Measurements from ENCODE around the gene ZNF587.
"Not testable (repeated sequence)": the region's sequence is repeated elsewhere in the genome, so short reads cannot be mapped to it uniquely, and the experiment has no call there.

Gene ZNF587

DNA sequence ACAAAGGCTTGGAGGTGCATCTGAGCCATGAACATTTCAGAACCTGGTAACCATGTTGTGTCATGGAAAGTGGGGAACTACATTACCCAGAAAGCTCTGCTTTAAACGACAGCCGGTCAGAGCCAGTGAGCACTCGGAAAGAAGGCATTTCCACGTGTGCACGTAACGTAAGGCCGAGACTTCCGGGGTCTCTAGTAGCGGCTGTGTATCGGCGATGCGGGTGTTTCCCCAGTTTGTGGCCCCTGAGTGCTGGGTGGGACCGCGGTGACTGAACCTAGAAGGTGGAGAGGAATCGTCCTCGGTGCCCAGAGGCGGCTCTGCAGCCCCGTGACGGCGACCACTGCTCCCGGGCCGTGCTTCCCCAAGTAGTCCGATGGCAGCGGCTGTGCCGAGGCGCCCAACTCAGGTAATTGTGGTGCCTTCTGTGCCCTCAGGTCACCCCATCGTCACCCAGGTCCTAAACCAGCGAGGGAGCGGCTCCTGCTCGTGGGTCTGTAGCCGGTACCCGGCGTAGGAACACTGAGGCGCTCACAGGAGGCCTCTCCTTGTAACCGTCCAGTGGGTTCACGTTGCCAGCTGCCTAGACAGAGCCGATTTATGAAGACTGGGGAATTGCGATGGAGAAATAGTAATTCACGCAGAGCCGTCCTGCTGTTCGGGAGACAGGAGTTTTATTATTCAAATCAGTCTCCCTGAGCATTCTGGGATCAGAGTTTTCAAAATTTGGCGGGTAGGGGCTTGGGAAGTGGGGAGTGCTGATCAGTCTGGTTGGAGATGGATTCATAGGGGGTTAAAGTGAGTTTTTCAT, at the start of gene ZNF587:
ZNF587 (plus strand) TSS at position 194 of the 808 bp plus-strand sequence; CDS start at position 374, 180 bp downstream.
- peak; percentile 73 for DNase-seq (ENCODE audit: low read depth)

DNA sequence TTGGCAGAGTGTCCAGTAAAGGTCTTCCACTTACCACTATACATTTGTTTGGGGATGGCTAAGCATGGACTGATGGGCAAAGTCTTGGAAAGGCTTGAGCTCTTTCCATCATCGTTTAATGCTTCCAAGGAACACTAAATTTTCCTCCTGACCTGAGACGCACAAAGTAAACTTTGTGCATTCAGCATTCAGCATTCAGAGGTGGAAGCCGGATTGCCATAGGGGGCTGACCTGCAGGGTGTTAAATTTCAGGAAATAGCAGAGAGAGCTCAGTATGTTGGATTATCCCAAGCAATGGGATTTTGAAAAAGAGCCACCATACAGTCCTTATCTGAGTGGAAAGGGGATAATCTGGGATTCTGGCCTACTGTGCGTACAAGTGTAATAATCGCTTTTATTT, 49.0 kb upstream of the ZNF587 start:
- no peak for DNase-seq (ENCODE audit: low read depth)

DNA sequence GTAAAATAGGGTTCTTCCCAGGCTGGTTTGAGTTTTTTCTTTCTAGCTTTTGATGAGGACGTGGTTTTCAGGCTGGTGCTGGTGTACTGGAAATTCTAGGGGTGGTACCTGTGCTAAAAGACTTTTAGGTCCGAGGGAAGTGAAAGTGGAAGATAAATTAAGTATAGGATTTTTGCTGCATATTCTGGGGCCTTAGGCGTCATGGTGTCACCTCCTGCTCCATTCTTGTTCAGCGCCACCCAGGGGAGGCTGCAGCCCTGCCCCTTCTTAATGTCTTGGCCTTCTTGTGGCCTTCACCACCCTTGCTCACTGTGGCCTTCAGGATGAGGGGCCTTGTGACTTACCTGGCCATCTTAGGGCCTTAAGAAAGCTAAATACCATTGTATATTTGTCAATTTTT, 47.4 kb upstream of the ZNF587 start:
- no peak for DNase-seq (ENCODE audit: low read depth)

DNA sequence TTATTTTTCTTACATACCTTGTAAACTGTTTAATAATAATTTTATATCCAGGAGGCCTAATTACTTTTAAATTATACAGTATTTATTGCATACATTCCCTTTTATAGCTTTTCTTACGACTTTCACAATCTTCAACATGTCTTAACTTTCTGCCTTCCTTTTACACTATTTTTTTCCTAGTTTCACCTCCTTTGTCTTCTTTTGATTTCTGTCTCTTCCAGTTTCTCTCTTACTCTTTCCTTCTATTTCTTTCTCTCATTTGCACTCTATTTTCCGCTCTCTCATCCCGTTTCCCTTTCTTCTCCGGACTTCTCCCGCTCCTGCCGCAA, 46.4 kb upstream of the ZNF587 start:
- no peak for DNase-seq (ENCODE audit: low read depth)

DNA sequence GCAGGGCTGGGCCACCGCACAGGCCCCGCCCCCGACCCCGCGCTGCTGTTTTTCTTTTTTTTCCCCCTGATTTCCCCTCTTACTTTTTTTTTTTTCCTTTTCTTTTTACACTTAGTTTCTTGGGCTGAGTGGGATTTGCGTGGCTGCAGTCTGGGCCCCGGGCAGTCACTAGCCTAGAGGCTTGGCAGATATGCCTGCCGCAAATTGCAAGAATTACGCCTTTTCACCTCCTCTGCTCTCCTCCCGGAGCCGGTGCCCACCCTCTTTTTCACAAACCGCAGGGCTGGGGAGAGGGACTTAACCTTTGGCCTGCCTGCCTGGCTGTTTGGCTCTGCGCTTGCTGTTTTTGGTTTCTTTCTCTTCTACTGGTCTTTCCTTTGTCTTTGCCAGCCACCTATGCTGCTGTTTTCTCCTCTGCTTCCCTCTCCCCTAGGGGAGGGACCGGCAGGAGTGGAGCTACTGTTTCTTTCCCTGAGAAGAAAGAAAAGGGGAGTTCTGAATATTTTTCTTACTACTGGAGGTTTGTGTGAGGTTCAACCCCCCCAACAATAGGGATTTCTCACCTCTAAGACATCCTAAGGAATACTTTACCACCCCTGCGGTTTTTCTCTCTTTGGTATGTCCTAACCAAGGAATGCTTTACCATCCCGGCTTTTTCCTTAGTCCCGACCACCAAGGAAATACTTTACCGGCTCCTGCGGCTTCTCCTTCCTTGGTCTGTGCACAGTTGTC, 45.9 kb upstream of the ZNF587 start:
- DNase-seq (ENCODE audit: low read depth), result no peak

DNA sequence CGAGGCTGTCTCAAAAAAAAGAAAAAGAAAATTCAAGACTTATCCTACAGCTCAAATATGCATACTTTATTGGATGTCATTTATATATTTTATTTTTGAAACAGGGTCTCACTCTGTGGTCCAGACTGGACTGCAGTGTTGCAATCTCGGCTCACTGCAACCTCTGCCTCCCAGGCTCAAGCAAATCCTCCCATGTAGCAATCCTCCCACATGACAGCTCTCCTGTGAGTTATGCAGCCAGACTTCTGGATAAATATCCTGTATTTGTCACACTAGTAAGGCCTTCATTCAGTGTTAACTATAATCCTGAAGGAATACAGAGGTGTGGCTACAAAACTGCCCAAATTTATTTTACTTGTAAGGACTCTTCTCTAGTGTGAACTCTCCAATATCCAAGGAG, 42.1 kb upstream of the ZNF587 start:
- no peak for DNase-seq (ENCODE audit: low read depth)

DNA sequence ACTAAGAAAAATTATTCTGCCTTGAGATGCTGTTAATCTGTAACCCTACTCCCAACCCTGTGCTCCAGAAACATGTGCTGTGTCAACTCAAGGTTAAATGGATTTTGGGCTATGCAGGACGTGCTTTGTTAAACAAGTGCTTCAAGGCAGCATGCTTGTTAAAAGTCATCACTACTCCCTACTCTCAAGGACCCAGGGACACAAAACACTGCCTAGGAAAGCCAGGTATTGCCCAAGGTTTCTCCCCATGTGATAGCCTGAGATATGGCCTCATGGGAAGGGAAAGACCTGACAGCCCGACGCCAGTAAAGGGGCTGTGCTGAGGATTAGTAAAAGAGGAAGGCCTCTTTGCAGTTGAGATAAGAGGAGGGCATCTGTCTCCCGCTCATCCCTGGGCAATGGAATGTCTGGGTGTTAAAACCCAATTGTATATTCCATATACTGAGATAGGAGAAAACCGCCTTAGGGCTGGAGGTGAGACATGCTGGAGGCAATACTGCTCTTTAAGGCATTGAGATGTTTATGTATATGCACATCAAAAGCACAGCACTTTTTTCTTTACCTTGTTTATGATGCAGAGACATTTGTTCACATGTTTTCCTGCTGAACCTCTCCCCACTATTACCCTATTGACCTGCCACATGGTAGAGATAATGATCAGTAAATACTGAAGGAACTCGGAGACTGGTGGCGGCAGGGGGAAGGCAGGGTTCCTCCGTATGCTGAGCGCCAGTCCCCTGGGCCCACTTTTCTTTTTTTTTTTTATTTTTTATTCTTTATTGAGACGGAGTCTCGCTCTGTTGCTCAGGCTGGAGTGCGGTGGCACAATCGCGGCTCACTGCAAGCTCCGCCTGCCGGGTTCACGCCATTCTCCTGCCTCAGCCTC, 39.0 kb upstream of the ZNF587 start:
- DNase-seq (ENCODE audit: low read depth), result not testable (repeated sequence)

DNA sequence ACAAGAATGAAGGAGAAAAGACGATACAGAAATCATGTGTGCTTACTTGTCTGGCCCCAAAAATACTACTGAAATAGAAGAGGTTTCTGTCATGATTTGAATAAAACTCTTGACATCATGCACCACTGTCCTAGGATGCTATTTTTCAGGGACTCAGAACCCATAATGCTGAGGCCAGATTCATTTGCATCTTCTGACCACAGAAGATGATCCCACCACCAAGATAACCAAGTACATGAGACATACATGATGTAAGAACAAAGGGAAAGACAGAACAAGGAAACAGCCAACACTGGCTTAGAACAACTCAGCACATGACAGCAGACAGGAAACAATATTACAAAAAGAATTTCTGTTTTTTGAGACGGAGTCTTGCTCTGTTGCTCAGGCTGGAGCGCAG, 37.4 kb upstream of the ZNF587 start:
- DNase-seq (ENCODE audit: low read depth), result no peak

DNA sequence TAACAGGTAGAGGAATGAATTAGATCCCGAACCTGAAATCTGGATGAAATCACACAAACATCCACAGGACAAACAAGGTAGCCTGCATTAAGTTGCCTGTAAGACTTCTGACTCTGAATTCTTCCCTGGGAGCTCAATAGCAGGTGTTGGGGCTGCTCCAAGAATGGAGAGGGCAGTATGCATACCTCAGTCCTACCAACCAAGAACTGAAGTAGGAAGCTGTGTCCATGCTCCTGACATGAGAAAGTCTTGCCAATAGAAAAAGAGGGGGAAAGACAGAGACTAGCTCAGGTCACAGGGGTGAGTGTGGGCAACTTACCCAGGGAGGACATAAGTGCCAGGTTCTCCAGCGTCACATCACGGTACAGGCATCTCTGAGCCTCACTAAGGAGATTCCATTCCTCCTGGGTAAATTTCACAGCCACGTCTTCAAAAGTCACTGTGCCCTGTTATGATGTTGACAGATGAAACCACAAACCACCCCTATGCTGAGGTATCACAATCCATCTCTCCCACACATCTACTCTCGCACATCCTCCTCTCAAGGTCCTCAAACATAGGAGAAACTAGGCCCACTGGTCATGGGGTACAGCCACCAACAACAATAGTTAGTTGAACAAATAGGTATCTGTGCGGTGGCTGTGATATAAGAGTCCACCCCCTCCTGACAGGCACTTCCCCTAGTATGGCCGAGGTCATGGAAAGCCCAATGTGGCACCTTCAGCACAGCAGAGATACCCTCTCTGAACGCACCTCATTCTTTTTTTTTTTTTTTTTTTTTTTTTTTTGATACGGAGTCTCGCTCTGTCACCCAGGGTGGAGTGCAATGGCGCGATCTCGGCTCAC, 36.5 kb upstream of the ZNF587 start:
- not testable (repeated sequence) for DNase-seq (ENCODE audit: low read depth)

DNA sequence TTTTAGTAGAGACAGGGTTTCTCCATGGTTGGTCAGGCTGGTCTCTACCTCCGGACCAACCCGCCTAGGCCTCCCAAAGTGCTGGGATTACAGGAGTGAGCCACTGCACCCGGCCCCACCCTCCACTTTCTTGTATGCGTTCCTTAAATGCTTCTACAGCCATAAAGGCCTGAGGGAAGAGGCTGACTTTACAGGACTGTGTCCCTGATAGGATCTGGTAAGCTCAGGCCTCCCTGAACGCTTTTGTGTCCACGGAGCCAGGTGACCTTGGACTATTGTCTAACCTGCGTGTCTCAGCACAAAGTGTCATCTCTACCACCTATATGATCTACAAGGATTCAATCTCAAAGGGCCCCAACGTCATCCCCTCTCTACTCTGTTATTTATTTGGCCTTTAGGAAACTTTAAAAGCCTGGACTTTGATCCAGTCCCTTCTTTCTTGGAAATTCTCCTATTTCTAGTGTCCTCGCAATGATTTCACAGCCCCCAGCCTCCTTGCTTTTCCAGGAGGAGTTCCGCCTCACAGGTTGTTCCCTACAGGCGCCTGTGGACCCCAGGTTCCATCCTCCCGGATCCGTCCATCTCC, 35.6 kb upstream of the ZNF587 start:
- no peak for DNase-seq (ENCODE audit: low read depth)

DNA sequence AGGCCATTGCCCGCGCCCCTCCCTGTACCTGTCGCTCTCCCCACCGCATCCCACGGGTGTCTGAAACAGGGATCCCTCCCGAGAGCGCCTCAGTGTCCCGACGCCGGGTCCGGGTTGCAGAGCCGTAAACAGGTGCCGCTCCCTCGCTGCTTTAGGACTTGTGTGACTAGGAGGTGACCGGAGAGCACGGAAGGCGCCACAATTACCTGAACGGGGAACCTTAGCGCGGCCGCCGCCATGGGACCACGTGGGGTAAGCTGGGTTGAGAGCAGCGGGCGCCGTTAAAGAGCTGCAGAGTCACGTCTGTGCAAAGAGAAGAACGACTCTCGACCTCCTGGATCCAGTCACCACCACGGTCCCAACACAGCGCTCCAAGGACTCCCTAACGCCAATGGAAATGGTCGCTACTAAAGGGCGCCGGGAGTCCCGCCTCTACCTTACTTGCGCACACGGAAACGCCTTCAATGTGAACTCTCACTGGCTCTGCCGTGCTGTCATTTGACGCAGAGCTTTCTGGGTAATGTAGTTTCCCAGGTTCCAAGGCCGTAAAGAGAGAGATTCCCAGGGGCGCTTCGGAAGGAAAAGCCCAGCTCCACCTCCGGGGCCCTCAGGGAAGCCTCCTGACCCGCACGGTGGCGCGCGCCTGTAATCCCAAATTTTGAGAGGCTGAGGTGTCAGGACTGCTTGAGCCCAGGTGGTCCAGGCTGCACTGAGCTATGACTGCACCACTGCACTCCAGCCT, 35.0 kb upstream of the ZNF587 start, which contains the start of gene ZNF552:
ZNF552 (minus strand) TSS at position 409 of the 742 bp plus-strand sequence; CDS start at position 239, 170 bp downstream.
- DNase-seq (ENCODE audit: low read depth), result peak; percentile 67

DNA sequence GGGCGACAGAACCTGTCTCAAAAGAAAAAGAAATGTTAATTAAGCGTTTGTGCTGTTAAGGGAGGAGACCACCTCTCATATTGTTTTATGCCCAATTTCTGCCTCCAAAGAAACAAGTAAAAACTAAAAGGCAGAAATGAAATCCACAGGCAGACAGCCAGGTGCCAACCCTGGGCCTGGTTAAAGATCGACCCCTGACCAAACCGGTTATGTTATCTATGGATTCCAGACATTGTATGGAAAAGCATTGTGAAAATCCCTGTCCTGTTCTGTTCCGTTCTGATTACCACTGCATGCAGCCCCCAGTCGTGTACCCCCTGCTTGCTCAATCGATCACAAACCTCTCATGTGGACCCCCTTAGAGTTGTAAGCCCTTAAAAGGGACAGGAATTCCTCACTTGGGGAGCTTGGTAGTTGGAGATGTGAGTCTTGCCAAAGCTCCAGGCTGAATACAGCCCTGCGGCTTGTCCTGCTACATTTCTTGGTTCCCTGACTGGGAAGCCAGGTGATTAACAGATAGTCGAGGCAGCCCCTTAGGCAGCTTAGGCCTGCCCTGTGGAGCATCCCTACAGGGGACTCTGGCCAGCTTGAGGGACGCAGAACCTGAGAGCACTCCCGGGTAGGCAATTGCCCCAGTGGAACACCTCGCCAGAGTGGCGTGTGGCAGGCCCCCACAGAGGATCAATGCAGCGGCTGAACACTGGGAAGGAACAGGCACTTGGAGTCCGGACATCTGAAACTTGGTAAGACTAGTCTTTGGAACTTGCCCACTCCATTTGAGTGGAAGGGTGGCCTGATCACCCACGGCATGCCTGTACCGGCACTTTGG, 34.2 kb upstream of the ZNF587 start:
- DNase-seq (ENCODE audit: low read depth), result no peak

DNA sequence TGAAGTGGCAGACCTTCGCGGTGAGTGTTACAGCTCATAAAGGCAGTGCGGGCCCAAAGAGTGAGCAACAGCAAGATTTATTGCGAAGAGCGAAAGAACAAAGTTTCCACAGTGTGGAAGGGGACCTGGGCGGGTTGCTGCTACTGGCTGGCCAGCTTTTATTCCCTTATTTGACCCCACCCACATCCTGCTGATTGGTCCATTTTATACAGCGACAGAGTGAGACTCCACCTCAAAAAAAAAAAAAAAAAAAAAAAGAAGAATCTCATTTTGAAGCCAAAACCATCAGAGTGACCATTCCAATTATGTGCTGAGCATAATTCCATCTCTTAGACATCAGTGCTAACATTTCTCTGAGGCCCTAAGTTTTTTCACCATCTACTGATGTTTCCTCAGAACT, 33.0 kb upstream of the ZNF587 start:
- DNase-seq (ENCODE audit: low read depth), result no peak

DNA sequence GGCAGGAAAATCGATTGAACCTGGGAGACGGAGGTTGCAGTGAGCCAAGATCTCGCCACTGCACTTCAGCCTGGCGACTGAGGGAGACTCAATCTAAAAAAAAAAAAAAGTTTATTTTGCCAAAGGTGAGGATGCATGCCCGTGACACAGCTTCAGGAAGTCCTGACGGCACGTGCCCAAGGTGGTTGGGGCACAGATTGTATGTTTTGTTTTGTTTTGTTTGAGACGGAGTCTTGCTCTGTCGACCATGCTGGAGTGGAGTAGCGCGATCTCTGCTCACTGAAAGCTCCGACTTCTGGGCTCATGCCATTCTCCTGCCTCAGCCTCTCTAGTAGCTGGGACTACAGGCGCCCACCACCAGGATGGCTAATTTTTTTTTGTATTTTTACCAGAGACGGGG, 31.7 kb upstream of the ZNF587 start:
- no peak for DNase-seq (ENCODE audit: low read depth)

DNA sequence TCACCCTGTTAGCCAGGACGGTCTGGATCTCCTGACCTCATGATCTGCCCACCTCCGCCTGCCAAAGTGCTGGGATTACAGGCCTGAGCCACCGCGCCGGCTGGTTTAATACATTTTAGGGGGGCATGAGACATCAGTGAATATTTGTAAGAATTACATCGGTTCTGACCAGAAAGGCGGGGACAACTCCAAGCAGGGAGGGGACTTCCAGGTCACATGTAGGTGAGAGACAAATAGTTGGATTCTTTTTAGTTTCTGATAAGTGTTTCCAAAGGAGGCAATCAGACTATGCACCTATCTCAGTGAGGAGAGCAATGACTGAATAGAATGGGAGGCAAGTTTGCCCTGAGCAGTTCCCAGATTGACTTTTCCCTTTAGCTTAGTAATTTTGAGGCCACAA, 31.3 kb upstream of the ZNF587 start:
- no peak for DNase-seq (ENCODE audit: low read depth)

DNA sequence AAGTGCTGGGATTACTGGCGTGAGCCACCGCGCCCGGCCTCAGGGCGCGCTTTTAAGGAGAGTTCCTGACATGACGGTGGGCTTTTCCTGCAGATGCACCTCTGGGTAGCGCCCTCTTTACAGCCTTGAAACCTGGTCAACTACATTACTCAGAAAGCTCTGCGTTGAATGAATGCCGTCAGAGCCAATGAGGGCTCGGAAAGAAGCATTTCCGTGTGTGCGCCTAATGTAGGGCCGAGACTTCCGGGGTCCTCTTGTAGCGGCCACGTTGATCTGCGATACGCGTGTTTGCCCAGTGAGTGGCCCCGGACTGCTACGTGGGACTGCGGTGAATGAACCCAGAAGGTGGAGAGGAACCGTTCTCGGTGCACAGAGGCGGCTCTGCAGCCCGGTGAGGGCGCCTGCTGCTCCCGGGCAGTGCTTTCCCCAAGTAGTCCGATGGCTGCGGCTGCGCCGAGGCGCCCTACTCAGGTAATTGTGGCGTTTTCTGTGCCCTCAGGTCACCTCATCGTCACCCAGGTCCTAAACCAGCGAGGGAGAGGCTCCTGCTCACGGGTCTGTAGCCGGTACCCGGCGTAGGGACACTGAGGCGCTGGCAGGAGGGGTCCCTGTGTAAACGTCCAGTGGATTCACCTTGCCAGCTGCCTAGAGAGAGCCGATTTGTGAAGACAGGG, 30.0 kb upstream of the ZNF587 start:
- DNase-seq (ENCODE audit: low read depth), result peak; percentile 77

DNA sequence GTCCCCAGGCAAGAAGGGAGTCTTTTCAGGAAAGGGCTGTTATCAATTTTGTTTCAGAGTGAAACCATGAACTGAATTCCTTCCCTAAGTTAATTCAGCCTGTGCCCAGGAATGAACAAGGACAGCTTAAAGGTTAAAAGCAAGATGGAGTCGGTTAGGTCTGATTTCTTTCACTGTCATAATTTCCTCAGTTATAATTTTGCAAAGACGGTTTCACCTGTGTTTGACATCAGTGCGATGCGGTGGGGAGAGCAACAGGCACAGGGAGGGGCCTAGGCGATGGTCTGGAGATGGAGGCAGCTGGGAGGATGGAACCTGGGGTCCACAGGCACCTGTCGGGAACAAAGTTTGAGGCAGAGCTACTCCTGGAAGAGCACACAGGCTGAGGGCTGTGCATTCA, 29.1 kb upstream of the ZNF587 start:
- no peak for DNase-seq (ENCODE audit: low read depth)

DNA sequence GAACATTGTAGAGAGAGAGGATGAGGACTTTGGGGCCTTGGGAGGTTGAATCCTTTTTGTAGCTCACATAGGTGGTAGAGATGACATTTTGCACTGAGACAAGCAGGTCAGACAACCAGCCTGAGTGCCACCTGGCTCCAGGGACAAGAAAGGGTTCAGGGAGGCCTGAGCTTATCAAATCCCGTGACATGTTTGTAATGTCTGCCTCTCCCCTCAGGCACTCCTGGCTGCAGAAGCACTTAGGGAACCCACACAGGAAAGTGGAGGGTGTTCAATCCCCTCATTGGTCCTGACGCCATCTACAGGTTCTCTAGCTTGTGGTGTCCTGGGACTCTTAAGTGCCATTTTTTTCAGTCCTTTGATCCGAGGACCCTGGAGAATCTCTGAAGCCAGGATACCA, 28.6 kb upstream of the ZNF587 start:
- DNase-seq (ENCODE audit: low read depth), result not testable (repeated sequence)

DNA sequence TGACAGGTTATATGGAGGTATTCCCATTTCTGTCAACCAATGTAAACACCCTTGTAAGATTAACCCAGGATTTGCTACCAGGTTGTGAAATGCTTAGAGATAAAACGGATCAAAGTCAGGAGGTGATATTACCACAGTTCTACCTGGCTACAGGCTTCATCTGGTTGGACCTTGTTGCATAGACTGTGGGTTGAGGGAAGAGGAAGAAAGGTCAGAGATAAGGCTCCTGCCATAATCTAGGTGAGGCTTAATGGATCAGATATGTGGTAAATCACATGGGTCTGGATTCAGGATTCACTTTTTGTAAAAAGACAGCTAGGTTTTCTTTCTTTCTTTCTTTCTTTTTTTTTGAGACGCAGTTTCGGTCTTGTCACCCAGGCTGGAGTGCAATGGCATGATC, 28.2 kb upstream of the ZNF587 start:
- not testable (repeated sequence) for DNase-seq (ENCODE audit: low read depth)
